NCI-H345 treated with DMSO at 0.1 percent for 48 hours (cell line): ENCODE results near the gene DYNLT1.
"Not testable (repeated sequence)": the region's sequence is repeated elsewhere in the genome, so short reads cannot be mapped to it uniquely, and the experiment has no call there.

Source experiments
- DNase-seq: peaks from one replicate; lab custom pipeline; 2025; ENCODE audit not compliant: unreplicated experiment; lab: John Stamatoyannopoulos, UW

The DYNLT1 gene

GRCh38 chr6:158663625-158664165 lies 19.2 kb upstream of the DYNLT1 start:
- DNase-seq, result peak; percentile 71

DNA sequence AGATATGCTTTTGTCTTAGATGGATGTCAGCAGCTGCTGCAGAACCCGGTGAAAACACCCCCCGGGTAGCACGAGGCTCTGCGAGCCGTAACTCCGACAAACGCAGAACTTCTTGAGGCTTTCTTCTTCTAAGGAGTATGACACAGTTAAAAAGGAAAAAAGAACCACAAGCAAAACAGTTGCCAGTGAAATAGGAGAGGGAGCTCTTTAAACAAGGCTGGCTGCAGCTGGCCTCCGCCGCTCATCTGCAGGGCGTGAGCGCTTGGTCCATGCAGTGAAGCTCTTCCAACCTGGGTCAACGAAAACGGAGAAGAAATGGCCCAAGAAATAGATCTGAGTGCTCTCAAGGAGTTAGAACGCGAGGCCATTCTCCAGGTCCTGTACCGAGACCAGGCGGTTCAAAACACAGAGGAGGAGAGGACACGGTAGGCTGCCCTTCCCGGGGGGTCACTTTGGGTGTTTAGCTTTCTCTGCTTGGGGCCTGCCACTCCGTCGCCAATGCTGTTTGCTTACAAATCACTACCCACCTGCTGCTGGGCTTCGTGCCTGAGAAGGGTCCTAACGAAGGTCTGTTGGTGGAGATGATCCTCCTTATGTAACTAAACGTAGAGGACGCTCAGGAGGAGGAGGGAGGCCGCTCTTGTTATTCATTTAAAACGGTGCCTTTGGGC lies 18.5 kb upstream of the DYNLT1 start:
- peak; percentile 86 for DNase-seq

- no peak for DNase-seq
These were observed 18.0 kb upstream of the DYNLT1 start for GRCh38 chr6:158662607-158662953.

DNA sequence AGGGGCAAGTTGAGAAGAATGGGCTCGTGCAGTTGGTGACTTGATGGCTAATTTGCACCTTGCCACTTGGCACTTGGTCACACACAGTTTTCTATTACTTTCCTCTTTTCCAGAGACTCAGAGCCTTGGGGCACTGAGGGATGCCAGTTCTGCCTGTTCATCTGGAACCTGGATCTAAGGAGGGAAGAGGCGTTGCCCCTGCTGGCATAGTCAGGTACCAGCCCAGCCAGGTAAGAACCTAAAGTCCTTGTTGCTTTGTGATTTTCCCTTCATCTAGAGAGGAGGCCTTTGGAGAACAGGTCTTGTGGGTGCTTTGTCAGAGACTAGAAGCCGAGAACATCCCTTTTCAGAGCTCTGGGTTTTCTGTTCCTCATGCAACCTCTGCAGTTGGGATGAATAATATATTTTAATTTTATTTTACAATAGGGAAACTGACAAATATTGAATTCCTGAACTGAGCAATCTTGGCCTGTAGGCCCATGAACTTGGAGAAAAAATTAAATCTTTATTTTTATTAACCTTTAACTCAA lies 16.7 kb upstream of the DYNLT1 start:
- peak; percentile 24 for DNase-seq

DNA sequence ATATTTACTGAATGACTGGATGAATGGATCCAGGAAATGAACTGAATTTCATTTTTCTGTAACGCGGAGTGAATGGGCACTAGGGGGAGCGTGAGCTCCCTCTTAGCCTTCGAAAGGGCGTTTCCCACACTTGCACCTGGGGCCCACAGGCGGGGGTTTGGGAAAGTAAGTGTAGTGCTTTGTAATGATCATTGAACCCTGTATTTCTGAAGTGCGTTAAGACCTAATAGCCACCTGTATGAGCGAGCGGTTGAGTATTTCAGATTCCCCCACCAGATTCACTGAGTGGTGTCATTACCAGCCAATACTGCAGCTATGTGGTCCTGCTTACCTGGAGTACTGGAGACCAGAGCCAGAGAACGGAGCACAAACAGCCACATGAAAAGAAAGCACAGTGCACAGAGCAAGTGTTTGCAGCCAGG lies 15.8 kb upstream of the DYNLT1 start:
- DNase-seq, result peak; percentile 96

DNA sequence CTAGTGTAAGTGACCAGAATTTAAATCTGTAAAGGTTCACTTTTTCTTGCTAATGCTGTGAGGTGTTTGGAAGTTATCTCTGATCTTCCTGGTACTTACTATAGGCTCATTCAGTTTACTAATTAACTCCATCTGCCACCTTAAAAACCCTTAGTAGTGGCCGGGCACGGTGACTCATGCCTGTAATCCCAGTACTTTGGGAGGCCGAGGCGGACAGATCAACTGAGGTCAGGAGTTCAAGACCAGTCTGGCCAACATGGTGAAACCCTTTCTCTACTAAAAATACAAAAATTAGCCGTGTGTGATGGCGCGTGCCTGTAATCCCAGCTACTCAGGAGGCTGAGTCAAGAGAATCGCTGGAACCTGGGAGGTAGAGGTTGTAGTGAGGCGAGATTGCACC lies 12.4 kb upstream of the DYNLT1 start:
- DNase-seq, result not testable (repeated sequence)

- DNase-seq, result peak; percentile 72
These were observed 11.3 kb upstream of the DYNLT1 start for GRCh38 chr6:158655569-158656450.

DNA sequence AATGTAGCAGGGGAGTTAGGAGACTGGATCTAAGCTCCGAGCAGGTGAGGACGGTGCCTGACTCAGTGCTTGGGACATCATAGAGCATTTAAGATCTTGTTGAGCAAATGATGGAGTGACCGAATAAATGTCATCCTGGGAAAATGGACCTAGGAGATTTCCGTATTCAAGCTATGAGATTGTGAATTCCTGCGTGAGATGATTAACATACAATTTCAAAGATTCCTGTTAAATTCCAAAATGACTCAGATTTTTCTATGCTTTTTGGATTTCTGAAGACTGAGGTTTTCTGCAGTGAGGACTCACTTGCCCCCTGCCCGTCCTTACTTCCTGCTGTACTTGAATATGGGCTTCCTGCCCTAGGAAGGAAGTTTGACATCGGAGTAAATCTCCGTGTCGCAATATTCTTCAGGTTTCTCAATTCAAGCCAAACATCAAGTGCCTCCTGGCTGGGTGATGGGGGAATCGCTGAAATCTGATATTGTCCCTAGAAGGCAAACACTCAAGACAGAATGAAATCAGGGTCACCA lies 10.5 kb upstream of the DYNLT1 start:
- no peak for DNase-seq

DNA sequence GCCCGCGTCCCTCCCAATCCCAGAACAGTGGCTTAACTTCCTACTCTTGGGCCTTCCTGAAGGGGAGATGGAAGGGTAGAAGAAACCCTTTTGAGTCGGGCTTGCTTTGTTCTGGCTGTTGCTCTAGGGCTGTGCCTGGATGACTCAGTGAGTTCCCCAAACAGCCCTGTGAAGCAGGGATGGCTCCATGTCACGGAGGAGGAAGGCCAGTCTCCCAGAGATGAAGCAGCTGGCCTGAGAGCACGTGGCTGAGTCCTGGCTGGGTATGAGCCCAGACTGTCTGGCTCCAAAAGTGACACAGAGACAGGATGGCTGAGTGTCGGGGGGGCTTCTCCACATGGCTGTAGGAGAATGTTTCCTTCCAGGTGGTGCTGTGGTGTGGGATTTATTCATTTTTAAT lies 10.0 kb upstream of the DYNLT1 start:
- no peak for DNase-seq

GRCh38 chr6:158653577-158654354 lies 9.2 kb upstream of the DYNLT1 start:
- no peak for DNase-seq

- DNase-seq, result not testable (repeated sequence)
These were observed 7.6 kb upstream of the DYNLT1 start for GRCh38 chr6:158651981-158652737.

GRCh38 chr6:158649289-158650143 lies 5.0 kb upstream of the DYNLT1 start, which contains the start of gene SYTL3:
TSS of gene SYTL3 (plus strand) at chr6:158650054. CDS start at chr6:158663269, 13,215 bp downstream.
- no peak for DNase-seq

DNA sequence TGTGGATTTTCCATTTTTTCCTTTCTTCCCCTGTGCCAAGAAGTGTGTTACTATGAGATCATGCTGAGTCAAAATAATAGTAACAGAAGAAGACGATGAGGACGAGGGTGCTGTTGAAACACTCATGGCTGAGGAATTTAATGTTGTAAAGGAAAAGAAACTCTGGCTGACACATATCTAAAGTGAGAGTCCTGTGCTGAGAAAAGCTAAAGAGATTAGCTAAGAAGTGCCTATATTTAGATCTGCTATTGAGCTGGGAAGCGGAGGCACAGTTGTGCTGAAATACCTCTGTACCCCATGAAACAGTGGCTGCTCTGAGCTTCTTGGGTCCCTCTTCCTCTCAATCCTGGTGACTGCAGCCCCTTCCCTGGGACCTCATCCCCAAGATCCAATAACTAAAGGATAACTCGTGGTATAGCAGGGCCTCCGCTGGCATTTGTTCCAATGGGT lies 4.2 kb upstream of the DYNLT1 start:
- DNase-seq, result no peak

GRCh38 chr6:158647501-158647900 lies 3.0 kb upstream of the DYNLT1 start:
- DNase-seq, result no peak

- DNase-seq, result no peak
These were observed 1.7 kb upstream of the DYNLT1 start for GRCh38 chr6:158646023-158646910.

- DNase-seq, result no peak
These were observed 800 bp upstream of the DYNLT1 start for GRCh38 chr6:158645064-158646022.

DNA sequence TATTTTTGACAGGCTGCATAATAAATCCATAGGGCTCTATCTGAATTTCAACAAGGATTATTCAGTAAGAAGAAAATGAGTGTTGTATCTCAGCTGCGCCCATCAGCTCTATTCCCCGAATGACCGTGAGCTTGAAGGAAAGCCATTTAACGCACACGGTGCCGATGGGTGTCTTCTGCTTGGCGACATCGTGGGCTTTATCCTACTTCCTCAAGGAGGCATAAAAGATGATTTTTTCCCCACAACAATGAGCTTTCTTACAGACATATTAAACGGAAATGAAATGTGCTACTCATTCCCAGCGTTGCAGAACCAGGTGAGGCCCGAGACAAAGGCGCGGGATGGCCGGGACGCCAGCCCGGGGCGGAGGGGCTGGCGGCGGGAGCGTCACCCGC lies 710 bp downstream of the DYNLT1 start:
- no peak for DNase-seq
